HEK293 (cell line): ENCODE data around the gene FES.
A peak's percentile ranks its signal among the peaks of the same experiment; 100 is the strongest.

Experiments
- BCL11A ChIP-seq: fragments of 450-650 bp; formaldehyde crosslinking; IDR thresholded peaks from 2 replicates; pipeline ENCODE4 v1.5.1; 2016; ENCODE audit warnings: low read depth, missing biosample characterization, missing genetic modification characterization
- GLIS2 ChIP-seq: fragments of 450-650 bp; formaldehyde crosslinking; IDR thresholded peaks from 2 replicates; pipeline ENCODE4 v1.5.1; 2016; ENCODE audit warnings: missing biosample characterization, missing genetic modification characterization
- HOXC10 ChIP-seq: sonication (generic); formaldehyde crosslinking; IDR thresholded peaks from 2 replicates; pipeline ENCODE4 v1.8.1; 2023; ENCODE audit warnings: mild to moderate bottlenecking, missing genetic modification reagents
- MEIS1 ChIP-seq: sonication (generic); formaldehyde crosslinking; IDR thresholded peaks from 2 replicates; pipeline ENCODE4 v1.8.1; 2022; ENCODE audit warnings: missing genetic modification reagents, mild to moderate bottlenecking, borderline replicate concordance
- OVOL3 ChIP-seq: fragments of 450-650 bp; formaldehyde crosslinking; IDR thresholded peaks from 2 replicates; pipeline ENCODE4 v1.5.1; 2016; ENCODE audit warnings: missing biosample characterization, missing genetic modification characterization
- SALL2 ChIP-seq: fragments of 450-650 bp; formaldehyde crosslinking; IDR thresholded peaks from 2 replicates; pipeline ENCODE4 v1.5.0; 2017; ENCODE audit warnings: missing biosample characterization, mild to moderate bottlenecking, missing genetic modification characterization, borderline replicate concordance
- SCRT1 ChIP-seq: fragments of 450-650 bp; formaldehyde crosslinking; IDR thresholded peaks from 2 replicates; pipeline ENCODE4 v1.5.1; 2016; ENCODE audit warnings: missing biosample characterization, missing genetic modification characterization, borderline replicate concordance
- ZBTB21 ChIP-seq: fragments of 450-650 bp; formaldehyde crosslinking; IDR thresholded peaks from 2 replicates; pipeline ENCODE4 v1.5.1; 2017; ENCODE audit warnings: missing biosample characterization, missing genetic modification characterization
- ZFHX2 ChIP-seq: fragments of 450-650 bp; formaldehyde crosslinking; conservative IDR thresholded peaks from 2 replicates; pipeline ENCODE4 v1.5.1; 2016; ENCODE audit warnings: missing biosample characterization, missing genetic modification characterization
- ZFP3 ChIP-seq: fragments of 450-650 bp; formaldehyde crosslinking; IDR thresholded peaks from 2 replicates; pipeline ENCODE4 v1.5.1; 2016; ENCODE audit warnings: low read depth, missing biosample characterization, missing genetic modification characterization
- ZFP37 ChIP-seq: fragments of 450-650 bp; formaldehyde crosslinking; IDR thresholded peaks from 2 replicates; pipeline ENCODE4 v1.5.1; 2016; ENCODE audit warnings: missing biosample characterization, missing genetic modification characterization
- ZFP41 ChIP-seq: fragments of 450-650 bp; formaldehyde crosslinking; IDR thresholded peaks from 2 replicates; pipeline ENCODE4 v1.5.1; 2016; ENCODE audit warnings: missing biosample characterization, missing genetic modification characterization, borderline replicate concordance
- ZNF138 ChIP-seq: fragments of 450-650 bp; formaldehyde crosslinking; IDR thresholded peaks from 2 replicates; pipeline ENCODE4 v1.5.1; 2016; ENCODE audit warnings: missing biosample characterization, missing genetic modification characterization, borderline replicate concordance
- ZNF155 ChIP-seq: fragments of 450-650 bp; formaldehyde crosslinking; IDR thresholded peaks from 2 replicates; pipeline ENCODE4 v1.5.1; 2016; ENCODE audit warnings: missing biosample characterization, missing genetic modification characterization
- ZNF169 ChIP-seq: fragments of 450-650 bp; formaldehyde crosslinking; IDR thresholded peaks from 2 replicates; pipeline ENCODE4 v1.5.1; 2016; ENCODE audit warnings: missing biosample characterization, missing genetic modification characterization
- ZNF223 ChIP-seq: fragments of 450-650 bp; formaldehyde crosslinking; IDR thresholded peaks from 2 replicates; pipeline ENCODE4 v1.5.1; 2016; ENCODE audit warnings: missing biosample characterization, missing genetic modification characterization
- ZNF335 ChIP-seq: fragments of 450-650 bp; formaldehyde crosslinking; conservative IDR thresholded peaks from 2 replicates; pipeline ENCODE4 v1.5.1; 2016; ENCODE audit warnings: missing biosample characterization, missing genetic modification characterization
- ZNF354C ChIP-seq: fragments of 450-650 bp; formaldehyde crosslinking; IDR thresholded peaks from 2 replicates; pipeline ENCODE4 v1.5.1; 2016; ENCODE audit warnings: missing biosample characterization, missing genetic modification characterization, low read depth, borderline replicate concordance
- ZNF416 ChIP-seq: fragments of 450-650 bp; formaldehyde crosslinking; IDR thresholded peaks from 2 replicates; pipeline ENCODE4 v1.5.1; 2016; ENCODE audit warnings: missing biosample characterization, missing genetic modification characterization
- ZNF433 ChIP-seq: fragments of 450-650 bp; formaldehyde crosslinking; IDR thresholded peaks from 2 replicates; pipeline ENCODE4 v1.5.1; 2016; ENCODE audit warnings: missing biosample characterization, missing genetic modification characterization, low read depth
- ZNF48 ChIP-seq: fragments of 450-650 bp; formaldehyde crosslinking; IDR thresholded peaks from 2 replicates; pipeline ENCODE4 v1.5.1; 2016; ENCODE audit warnings: missing biosample characterization, missing genetic modification characterization
- ZNF621 ChIP-seq: fragments of 450-650 bp; formaldehyde crosslinking; IDR thresholded peaks from 2 replicates; pipeline ENCODE4 v1.5.1; 2017; ENCODE audit warnings: missing biosample characterization, missing genetic modification characterization
- ZNF658 ChIP-seq: fragments of 450-650 bp; formaldehyde crosslinking; IDR thresholded peaks from 2 replicates; pipeline ENCODE4; 2016; ENCODE audit warnings: missing biosample characterization, missing genetic modification characterization
- ZNF677 ChIP-seq: fragments of 450-650 bp; IDR thresholded peaks from 2 replicates; pipeline ENCODE4 v1.5.0; 2018; ENCODE audit warnings: missing biosample characterization, mild to moderate bottlenecking, missing genetic modification characterization, moderate library complexity
- ZNF701 ChIP-seq: fragments of 450-650 bp; formaldehyde crosslinking; IDR thresholded peaks from 2 replicates; pipeline ENCODE4 v1.5.1; 2016; ENCODE audit warnings: missing biosample characterization, missing genetic modification characterization
- ZNF76 ChIP-seq: fragments of 450-650 bp; formaldehyde crosslinking; IDR thresholded peaks from 2 replicates; pipeline ENCODE4; 2016; ENCODE audit warnings: low read depth, missing biosample characterization, missing genetic modification characterization, borderline replicate concordance
- ZNF768 ChIP-seq: fragments of 450-650 bp; formaldehyde crosslinking; IDR thresholded peaks from 2 replicates; pipeline ENCODE4 v1.5.1; 2018; ENCODE audit warnings: missing biosample characterization, mild to moderate bottlenecking, missing genetic modification characterization
- ZNF843 ChIP-seq: fragments of 450-650 bp; formaldehyde crosslinking; IDR thresholded peaks from 2 replicates; pipeline ENCODE4 v1.5.1; 2016; ENCODE audit warnings: missing biosample characterization, missing genetic modification characterization
- ZSCAN23 ChIP-seq: fragments of 450-650 bp; formaldehyde crosslinking; IDR thresholded peaks from 2 replicates; pipeline ENCODE4 v1.5.1; 2016; ENCODE audit warnings: missing biosample characterization, missing genetic modification characterization
- TF ChIP-seq, protein P1 (sequence below): fragments of 450-650 bp; formaldehyde crosslinking; IDR thresholded peaks from 2 replicates; pipeline ENCODE4; 2016; ENCODE audit warnings: missing biosample characterization, missing genetic modification characterization
- TF ChIP-seq, protein P2 (sequence below): fragments of 450-650 bp; formaldehyde crosslinking; IDR thresholded peaks from 2 replicates; pipeline ENCODE4 v1.5.1; 2017; ENCODE audit warnings: missing biosample characterization, missing genetic modification characterization
- TF ChIP-seq, protein P3 (sequence below): fragments of 450-650 bp; formaldehyde crosslinking; IDR thresholded peaks from 2 replicates; pipeline ENCODE4 v1.5.1; 2016; ENCODE audit warnings: missing biosample characterization, missing genetic modification characterization
- TF ChIP-seq, protein P4 (sequence below): fragments of 450-650 bp; formaldehyde crosslinking; IDR thresholded peaks from 2 replicates; pipeline ENCODE4 v1.5.1; 2016; ENCODE audit warnings: missing biosample characterization, missing genetic modification characterization
- TF ChIP-seq, protein P5 (sequence below): fragments of 450-650 bp; formaldehyde crosslinking; optimal IDR thresholded peaks from 2 replicates; pipeline ENCODE3; 2016; ENCODE audit warnings: missing biosample characterization, mild to moderate bottlenecking, missing genetic modification characterization

Gene FES

DNA sequence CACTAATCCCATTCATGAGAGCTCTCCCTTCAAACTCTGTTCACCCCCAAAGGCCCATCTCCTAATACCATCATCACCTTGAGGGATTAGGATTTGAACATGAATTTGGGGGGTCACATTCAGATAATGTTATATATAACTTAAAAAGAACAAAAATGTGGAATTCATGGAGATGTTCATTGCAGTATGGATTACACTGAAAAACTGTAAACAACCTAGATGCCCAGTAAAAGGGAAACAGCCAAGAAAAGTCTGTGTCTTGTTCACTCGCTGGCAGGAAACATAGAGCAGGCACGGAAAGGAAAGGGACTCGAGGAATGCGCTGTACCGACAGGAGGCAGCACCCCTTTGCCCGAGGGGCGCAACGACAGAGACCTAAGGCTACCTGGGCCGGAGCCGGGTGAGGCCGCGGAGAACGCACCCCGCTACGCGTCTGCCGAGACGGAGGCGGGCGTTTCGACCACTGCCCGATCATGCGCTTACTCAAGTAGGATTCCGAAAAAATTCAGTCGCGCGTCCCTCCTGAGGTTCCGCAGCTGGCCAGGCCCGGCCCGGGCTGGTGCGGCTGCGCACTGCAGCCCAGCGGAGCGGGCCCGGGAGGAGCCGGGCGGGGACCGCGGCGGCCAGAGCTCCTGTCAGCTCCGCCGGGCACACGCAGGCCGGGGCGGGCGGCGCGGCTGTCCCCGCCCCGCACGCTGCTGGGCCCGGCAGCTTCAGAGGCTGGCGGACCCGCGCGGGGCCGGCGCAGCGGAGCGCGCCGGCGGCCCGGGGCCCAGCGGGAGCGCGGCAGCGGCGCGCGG lies 17.9 kb downstream of the FES start (continued):
- TF ChIP-seq ZNF621 (tag by site-specific recombination) (no peak), ZFP37 (tag by site-specific recombination) (peak; percentile 88), ZNF76 (tag by site-specific recombination) (no peak; the same call in 1 of the 2 replicates), ZNF138 (tag by site-specific recombination) (no peak), ZSCAN23 (tag by site-specific recombination) (no peak), ZFP41 (no peak), OVOL3 (tag by site-specific recombination) (no peak), MEIS1 (no peak), ZFP3 (tag by site-specific recombination) (no peak), ZNF768 (tag by site-specific recombination) (no peak), ZNF433 (tag by site-specific recombination) (no peak), ZNF335 (tag by site-specific recombination) (peak; percentile 83), ZNF416 (no peak), ZFHX2 (tag by site-specific recombination) (no peak), ZNF155 (tag by site-specific recombination) (no peak), SCRT1 (tag by site-specific recombination) (no peak), BCL11A (tag by site-specific recombination) (peak; percentile 48; the same call in 1 of the 2 replicates), ZNF843 (no peak), ZBTB21 (tag by site-specific recombination) (0 out of 2 replicates have a peak, but pooled peaks have one; percentile 28), ZNF354C (no peak), ZNF658 (tag by site-specific recombination) (no peak), ZNF169 (tag by site-specific recombination) (no peak), ZNF48 (tag by site-specific recombination) (no peak), ZNF677 (no peak), HOXC10 (no peak), ZNF701 (tag by site-specific recombination) (no peak), SALL2 (tag by site-specific recombination) (no peak), ZNF223 (no peak), GLIS2 (no peak; the same call in 1 of the 2 replicates)
- TF ChIP-seq, protein P1, sequence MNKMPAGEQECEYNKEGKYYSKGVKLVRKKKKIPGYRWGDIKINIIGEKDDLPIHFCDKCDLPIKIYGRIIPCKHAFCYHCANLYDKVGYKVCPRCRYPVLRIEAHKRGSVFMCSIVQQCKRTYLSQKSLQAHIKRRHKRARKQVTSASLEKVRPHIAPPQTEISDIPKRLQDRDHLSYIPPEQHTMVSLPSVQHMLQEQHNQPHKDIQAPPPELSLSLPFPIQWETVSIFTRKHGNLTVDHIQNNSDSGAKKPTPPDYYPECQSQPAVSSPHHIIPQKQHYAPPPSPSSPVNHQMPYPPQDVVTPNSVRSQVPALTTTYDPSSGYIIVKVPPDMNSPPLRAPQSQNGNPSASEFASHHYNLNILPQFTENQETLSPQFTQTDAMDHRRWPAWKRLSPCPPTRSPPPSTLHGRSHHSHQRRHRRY (tag by site-specific recombination), result no peak
- TF ChIP-seq, protein P2, sequence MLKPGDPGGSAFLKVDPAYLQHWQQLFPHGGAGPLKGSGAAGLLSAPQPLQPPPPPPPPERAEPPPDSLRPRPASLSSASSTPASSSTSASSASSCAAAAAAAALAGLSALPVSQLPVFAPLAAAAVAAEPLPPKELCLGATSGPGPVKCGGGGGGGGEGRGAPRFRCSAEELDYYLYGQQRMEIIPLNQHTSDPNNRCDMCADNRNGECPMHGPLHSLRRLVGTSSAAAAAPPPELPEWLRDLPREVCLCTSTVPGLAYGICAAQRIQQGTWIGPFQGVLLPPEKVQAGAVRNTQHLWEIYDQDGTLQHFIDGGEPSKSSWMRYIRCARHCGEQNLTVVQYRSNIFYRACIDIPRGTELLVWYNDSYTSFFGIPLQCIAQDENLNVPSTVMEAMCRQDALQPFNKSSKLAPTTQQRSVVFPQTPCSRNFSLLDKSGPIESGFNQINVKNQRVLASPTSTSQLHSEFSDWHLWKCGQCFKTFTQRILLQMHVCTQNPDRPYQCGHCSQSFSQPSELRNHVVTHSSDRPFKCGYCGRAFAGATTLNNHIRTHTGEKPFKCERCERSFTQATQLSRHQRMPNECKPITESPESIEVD (tag by site-specific recombination), result no peak
- TF ChIP-seq, protein P3, sequence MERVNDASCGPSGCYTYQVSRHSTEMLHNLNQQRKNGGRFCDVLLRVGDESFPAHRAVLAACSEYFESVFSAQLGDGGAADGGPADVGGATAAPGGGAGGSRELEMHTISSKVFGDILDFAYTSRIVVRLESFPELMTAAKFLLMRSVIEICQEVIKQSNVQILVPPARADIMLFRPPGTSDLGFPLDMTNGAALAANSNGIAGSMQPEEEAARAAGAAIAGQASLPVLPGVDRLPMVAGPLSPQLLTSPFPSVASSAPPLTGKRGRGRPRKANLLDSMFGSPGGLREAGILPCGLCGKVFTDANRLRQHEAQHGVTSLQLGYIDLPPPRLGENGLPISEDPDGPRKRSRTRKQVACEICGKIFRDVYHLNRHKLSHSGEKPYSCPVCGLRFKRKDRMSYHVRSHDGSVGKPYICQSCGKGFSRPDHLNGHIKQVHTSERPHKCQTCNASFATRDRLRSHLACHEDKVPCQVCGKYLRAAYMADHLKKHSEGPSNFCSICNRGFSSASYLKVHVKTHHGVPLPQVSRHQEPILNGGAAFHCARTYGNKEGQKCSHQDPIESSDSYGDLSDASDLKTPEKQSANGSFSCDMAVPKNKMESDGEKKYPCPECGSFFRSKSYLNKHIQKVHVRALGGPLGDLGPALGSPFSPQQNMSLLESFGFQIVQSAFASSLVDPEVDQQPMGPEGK (tag by site-specific recombination), result peak; percentile 37; the same call in 1 of the 2 replicates
- TF ChIP-seq, protein P4, sequence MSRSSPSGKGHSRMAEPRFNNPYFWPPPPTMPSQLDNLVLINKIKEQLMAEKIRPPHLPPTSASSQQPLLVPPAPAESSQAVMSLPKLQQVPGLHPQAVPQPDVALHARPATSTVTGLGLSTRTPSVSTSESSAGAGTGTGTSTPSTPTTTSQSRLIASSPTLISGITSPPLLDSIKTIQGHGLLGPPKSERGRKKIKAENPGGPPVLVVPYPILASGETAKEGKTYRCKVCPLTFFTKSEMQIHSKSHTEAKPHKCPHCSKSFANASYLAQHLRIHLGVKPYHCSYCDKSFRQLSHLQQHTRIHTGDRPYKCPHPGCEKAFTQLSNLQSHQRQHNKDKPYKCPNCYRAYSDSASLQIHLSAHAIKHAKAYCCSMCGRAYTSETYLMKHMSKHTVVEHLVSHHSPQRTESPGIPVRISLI, result no peak
- TF ChIP-seq, protein P5, sequence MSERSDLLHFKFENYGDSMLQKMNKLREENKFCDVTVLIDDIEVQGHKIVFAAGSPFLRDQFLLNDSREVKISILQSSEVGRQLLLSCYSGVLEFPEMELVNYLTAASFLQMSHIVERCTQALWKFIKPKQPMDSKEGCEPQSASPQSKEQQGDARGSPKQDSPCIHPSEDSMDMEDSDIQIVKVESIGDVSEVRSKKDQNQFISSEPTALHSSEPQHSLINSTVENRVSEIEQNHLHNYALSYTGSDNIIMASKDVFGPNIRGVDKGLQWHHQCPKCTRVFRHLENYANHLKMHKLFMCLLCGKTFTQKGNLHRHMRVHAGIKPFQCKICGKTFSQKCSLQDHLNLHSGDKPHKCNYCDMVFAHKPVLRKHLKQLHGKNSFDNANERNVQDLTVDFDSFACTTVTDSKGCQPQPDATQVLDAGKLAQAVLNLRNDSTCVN (tag by site-specific recombination), result no peak
